Endodermal cell (in vitro differentiated cells): Measurements from ENCODE around the gene TMEM175. TPM values are rescaled to one million over a fixed set of nuclear protein-coding genes. Genes with fewer than 3 reads are reported as not detected.

Experiments
- DNase-seq: peaks from one replicate; pipeline ENCODE4 v3.0.0-alpha.2; 2017
- H3K27ac ChIP-seq: 2 replicates; pipeline ENCODE4 v1.5.1; 2013; ENCODE audit warnings: mild to moderate bottlenecking, low read depth, low read length, moderate library complexity
- H3K27me3 ChIP-seq: 2 replicates; pipeline ENCODE4 v1.6.1; 2013; ENCODE audit warnings: mild to moderate bottlenecking, low read length, moderate library complexity; ENCODE audit not compliant: insufficient read depth, control insufficient read depth, poor library complexity, severe bottlenecking
- H3K36me3 ChIP-seq: 2 replicates; pipeline ENCODE4 v1.7.0; 2013; ENCODE audit warnings: mild to moderate bottlenecking, low read length, moderate library complexity; ENCODE audit not compliant: control insufficient read depth, insufficient read depth
- H3K4me1 ChIP-seq: one replicate; pipeline ENCODE4 v1.7.0; 2013; ENCODE audit warnings: low read length; ENCODE audit not compliant: control insufficient read depth, insufficient read depth
- H3K4me3 ChIP-seq: 2 replicates; pipeline ENCODE4 v1.5.1; 2013; ENCODE audit warnings: mild to moderate bottlenecking, low read length, moderate library complexity
- H3K9ac ChIP-seq: 2 replicates; pipeline ENCODE4 v1.6.1; 2013; ENCODE audit warnings: mild to moderate bottlenecking, low read length, moderate library complexity; ENCODE audit not compliant: poor library complexity, severe bottlenecking; ENCODE audit errors: extremely low read depth
- H3K9me3 ChIP-seq: 2 replicates; pipeline ENCODE4 v1.6.1; 2013; ENCODE audit warnings: mild to moderate bottlenecking, low read length, moderate library complexity; ENCODE audit not compliant: control insufficient read depth
- H3K27ac Mint-ChIP-seq: 2 replicates; pipeline ENCODE4 v1.8.0; 2020; ENCODE audit warnings: mixed read lengths
- H3K27me3 Mint-ChIP-seq: 2 replicates; pipeline ENCODE4 v1.8.0; 2021; ENCODE audit warnings: mild to moderate bottlenecking, mixed read lengths; ENCODE audit not compliant: insufficient read depth
- H3K36me3 Mint-ChIP-seq: 2 replicates; pipeline ENCODE4 v1.8.0; 2020; ENCODE audit warnings: low read depth, mixed read lengths
- H3K4me1 Mint-ChIP-seq: 2 replicates; pipeline ENCODE4 v1.8.0; 2020; ENCODE audit warnings: mixed read lengths
- H3K4me3 Mint-ChIP-seq: 2 replicates; pipeline ENCODE4 v1.8.0; 2020; ENCODE audit warnings: mild to moderate bottlenecking, moderate library complexity, mixed read lengths
- H3K9me3 Mint-ChIP-seq: 2 replicates; pipeline ENCODE4 v1.8.0; 2020; ENCODE audit warnings: mild to moderate bottlenecking, mixed read lengths
- CTCF ChIP-seq: fragments of 200-600 bp; sonication (generic); conservative IDR thresholded peaks from 2 replicates; pipeline ENCODE4 v1.5.0; 2021; ENCODE audit warnings: antibody characterized with exemption, mild to moderate bottlenecking
- WGBS, 2 experiments: methylation state at CpG; one replicate each; pipeline versions ENCODE4 v1.1.5 to v1.1.7; 2013; ENCODE audit warnings: missing lambda C conversion rate in 2 of 2, mixed read lengths in 1 of 2; ENCODE audit not compliant: insufficient coverage in 1 of 2, insufficient read length in 1 of 2; 5-methylcytosine and 5-hydroxymethylcytosine counted together
- total RNA-seq, 2 donors: library from RNA; stranded (reverse); fragmentation: NEBNext Ultra II Directional in 1 of 2; extraction: Animal tissue kit (Norgen Biotek cat#: 25700) in 1 of 2; gene quantifications; 2 replicates in 1 of 2; 3 replicates in 1 of 2; pipeline ENCODE4 v1.2.1, GENCODE V29; 2021

TMEM175 gene
- total RNA-seq, 2 donors from 2014 or later, result 15.9 to 23.0 TPM

- Histone ChIP-seq H3K27me3 (no peaks in the 10 kb centered on the region), H3K4me3 (no peak overlapping the region), H3K9ac (no peak overlapping the region), H3K9me3 (peaks cover 3% of the 10 kb centered on the region), H3K4me1 (no peaks in the 10 kb centered on the region), H3K27ac (no peak overlapping the region), H3K36me3 (peaks cover 6% of the 10 kb centered on the region)
- WGBS, 2 experiments, result 94 to 95% methylated on average over 17 of the region's 17 CpGs
- Mint-ChIP-seq H3K9me3 (no peaks in the 10 kb centered on the region), H3K27me3 (no peaks in the 10 kb centered on the region), H3K36me3 (peaks cover 13% of the 10 kb centered on the region), H3K27ac (no peak overlapping the region), H3K4me1 (peaks cover 14% of the 10 kb centered on the region), H3K4me3 (no peak overlapping the region)
- no peak for TF ChIP-seq CTCF
- DNase-seq, result peak; percentile 24
Measured at GRCh38 chr4:921830-922331, 10.4 kb upstream of the TMEM175 start.

GRCh38 chr4:924107-925096 lies 7.9 kb upstream of the TMEM175 start:
- Histone ChIP-seq H3K9me3 (no peaks in the 10 kb centered on the region), H3K9ac (no peak overlapping the region), H3K27ac (no peak overlapping the region), H3K36me3 (peaks cover 6% of the 10 kb centered on the region), H3K4me1 (no peaks in the 10 kb centered on the region), H3K27me3 (no peaks in the 10 kb centered on the region), H3K4me3 (no peak overlapping the region)
- no peak for TF ChIP-seq CTCF
- Mint-ChIP-seq H3K36me3 (peaks cover 13% of the 10 kb centered on the region), H3K4me3 (no peak overlapping the region), H3K27ac (peak overlapping the region; percentile 31), H3K9me3 (no peaks in the 10 kb centered on the region), H3K4me1 (peaks cover 14% of the 10 kb centered on the region), H3K27me3 (no peaks in the 10 kb centered on the region)
- peak; percentile 60 for DNase-seq
- WGBS, 2 experiments, result 85 to 86% methylated on average over 13 to 18 of the region's 18 CpGs

- no peak for TF ChIP-seq CTCF
- Histone ChIP-seq H3K36me3 (peaks cover 6% of the 10 kb centered on the region), H3K27me3 (no peaks in the 10 kb centered on the region), H3K9ac (no peak overlapping the region), H3K4me1 (no peaks in the 10 kb centered on the region), H3K4me3 (no peak overlapping the region), H3K9me3 (no peaks in the 10 kb centered on the region), H3K27ac (no peak overlapping the region)
- H3K36me3 Mint-ChIP-seq, result peaks cover 12% of the 10 kb centered on the region
- peaks cover 15% of the 10 kb centered on the region for H3K4me1 Mint-ChIP-seq
- 91 to 97% methylated on average over 9 of the region's 9 CpGs for WGBS, 2 experiments
- H3K9me3 Mint-ChIP-seq, result no peaks in the 10 kb centered on the region
- H3K27me3 Mint-ChIP-seq, result no peaks in the 10 kb centered on the region
- peak; percentile 42 for DNase-seq
- no peak overlapping the region for H3K4me3 Mint-ChIP-seq
- H3K27ac Mint-ChIP-seq, result no peak overlapping the region
Measured at GRCh38 chr4:925171-925570, 7.1 kb upstream of the TMEM175 start.
